ENCODE data around the gene EGLN2.

GRCh38 chr19:40780582-40780981 is 18.4 kb upstream of the EGLN2 start:
- TF ChIP-seq ZNF398 (tag by site-specific recombination; IDR thresholded peaks at IDR 0.05) (no peak), CTCF (tag by site-specific recombination; IDR thresholded peaks at IDR 0.05) (no peak)
